K562 (cell line): ENCODE measurements around the gene SPNS2. TPM values are rescaled to one million over a fixed set of nuclear protein-coding genes. Genes with fewer than 3 reads are reported as not detected.

ENCODE experiments used
- ATAC-seq: fragments of 200-7000 bp; cut with Tn5 transposase; 3 replicates; pipeline ENCODE4 v1.9.1; 2020; ENCODE audit warnings: moderate library complexity
- BruUV-seq: library from RNA; stranded (reverse); fragments of 400-500 nt; replicated peaks from 2 replicates; lab custom pipeline; 2021; lab: Mats Ljungman, UMichigan
- CTCF ChIA-PET: fragments of 300-600 bp; formaldehyde crosslinking; extraction: SDS; loops from one replicate; lab custom pipeline; 2021; ENCODE audit warnings: low intra/inter-chr PET ratio; lab: Yijun Ruan, JAX
- POLR2A ChIA-PET: fragments of 300-600, 350-650 bp; sonication (Branson Sonifier 250); formaldehyde crosslinking; extraction: SDS; loops from one replicate; lab custom pipeline; 2021; ENCODE audit warnings: antibody characterized with exemption, inconsistent platforms; lab: Yijun Ruan, JAX
- DNase-seq, 4 experiments: peaks; one replicate each; pipeline versions ENCODE4 v3.0.0 to v3.0.0-alpha.2; 2011 to 2018; ENCODE audit warnings: low spot score in 3 of 4, mixed read lengths in 3 of 4; ENCODE audit errors: extremely low read depth in 1 of 4
- FAIRE-seq: peaks from 2 replicates; lab custom pipeline; 2011; peaks lifted over from hg19 to GRCh38; lab: Jason Lieb, UNC
- H2AFZ ChIP-seq: 2 replicates; pipeline ENCODE4 v1.6.0; 2011; ENCODE audit warnings: low read depth, low read length, control low read depth, inconsistent platforms
- H3K27ac ChIP-seq: fragments of 200-600 bp; 3 replicates; pipeline ENCODE4 v1.8.0; 2011; ENCODE audit warnings: low read depth, mild to moderate bottlenecking, control low read depth, inconsistent platforms, low read length, moderate library complexity, mixed read lengths; ENCODE audit errors: extremely low read depth
- H3K27me3 ChIP-seq, 2 experiments: fragments of 300-600 bp in 1 of 2; 2 replicates in 1 of 2; 3 replicates in 1 of 2; pipeline versions ENCODE4 v1.6.0 to v1.8.0; 2011; ENCODE audit warnings: inconsistent platforms in 2 of 2, low read length in 2 of 2, mild to moderate bottlenecking in 1 of 2, mixed read lengths in 1 of 2, moderate library complexity in 1 of 2; ENCODE audit not compliant: control insufficient read depth in 2 of 2, insufficient read depth in 2 of 2
- H3K36me3 ChIP-seq: fragments of 300-600 bp; 3 replicates; pipeline ENCODE4 v1.8.0; 2011; ENCODE audit warnings: mild to moderate bottlenecking, low read length, inconsistent platforms; ENCODE audit not compliant: control insufficient read depth, insufficient read depth
- H3K4me1 ChIP-seq, 2 experiments: fragments of 200-600 bp in 1 of 2; replicated peaks in 1 of 2; 2 replicates in 1 of 2; 3 replicates in 1 of 2; pipeline versions ENCODE4 v1.5.1 to v1.8.0; 2011; ENCODE audit warnings: inconsistent platforms in 2 of 2, low read length in 2 of 2, mild to moderate bottlenecking in 1 of 2, mixed read lengths in 1 of 2, moderate library complexity in 1 of 2; ENCODE audit not compliant: control insufficient read depth in 2 of 2, insufficient read depth in 2 of 2
- H3K4me2 ChIP-seq: 2 replicates; pipeline ENCODE4 v1.6.1; 2011; ENCODE audit warnings: low read length, control low read depth, inconsistent platforms, mixed read lengths; ENCODE audit not compliant: insufficient read depth
- H3K4me3 ChIP-seq: fragments of 200-600 bp; sonication (generic), shearing (Covaris generic); 2 replicates; pipeline ENCODE4 v1.5.1; 2016; ENCODE audit warnings: control low read depth, inconsistent platforms
- H3K79me2 ChIP-seq: fragments of 200-600 bp; 3 replicates; pipeline ENCODE4 v1.8.0; 2011; ENCODE audit warnings: low read length, inconsistent platforms; ENCODE audit not compliant: control insufficient read depth, insufficient read depth
- H3K9ac ChIP-seq, 2 experiments: 2 replicates each; pipeline versions ENCODE4 v1.6.0 to v1.6.1; 2011; ENCODE audit warnings: low read depth in 2 of 2, low read length in 2 of 2, control low read depth in 1 of 2, inconsistent platforms in 1 of 2, mild to moderate bottlenecking in 1 of 2, mixed read lengths in 1 of 2; ENCODE audit not compliant: insufficient read depth in 1 of 2
- H3K9me1 ChIP-seq: one replicate; pipeline ENCODE4 v1.6.0; 2011; ENCODE audit warnings: inconsistent platforms, mild to moderate bottlenecking, low read length, moderate library complexity; ENCODE audit not compliant: control insufficient read depth, insufficient read depth
- H3K9me3 ChIP-seq: replicated peaks from 2 replicates; pipeline ENCODE4 v1.5.1; 2011; ENCODE audit warnings: low read depth, low read length, inconsistent platforms; ENCODE audit not compliant: control insufficient read depth, insufficient read depth
- H4K20me1 ChIP-seq: replicated peaks from 2 replicates; pipeline ENCODE4 v1.6.1; 2011; ENCODE audit warnings: low read length, inconsistent platforms, mixed read lengths; ENCODE audit not compliant: control insufficient read depth, insufficient read depth
- ARID1B ChIP-seq: fragments of 450-650 bp; IDR thresholded peaks from 2 replicates; pipeline ENCODE4 v1.6.1; 2016; ENCODE audit warnings: antibody characterized with exemption, mild to moderate bottlenecking, inconsistent platforms
- ATF7 ChIP-seq: fragments of 450-650 bp; IDR thresholded peaks from 2 replicates; pipeline ENCODE4 v1.7.1; 2014; ENCODE audit warnings: mild to moderate bottlenecking, moderate library complexity
- BRD4 ChIP-seq: fragments of 200-600 bp; sonication (generic); IDR thresholded peaks from 2 replicates; pipeline ENCODE4 v1.6.1; 2017; ENCODE audit warnings: inconsistent platforms
- CBFA2T2 ChIP-seq: fragments of 450-650 bp; conservative IDR thresholded peaks from 2 replicates; pipeline ENCODE4 v1.6.1; 2017; ENCODE audit warnings: mild to moderate bottlenecking
- DMBX1 ChIP-seq: fragments of 250-450 bp; sonication (Bioruptor Pico); IDR thresholded peaks from 2 replicates; pipeline ENCODE4 v1.8.0; 2022; ENCODE audit warnings: inconsistent platforms, mild to moderate bottlenecking, moderate library complexity, borderline replicate concordance
- FIP1L1 ChIP-seq: fragments of 200-400 bp; formaldehyde crosslinking; IDR thresholded peaks from 2 replicates; pipeline ENCODE4 v1.6.1; 2018; ENCODE audit warnings: mild to moderate bottlenecking, low read depth, low read length; ENCODE audit not compliant: poor library complexity, severe bottlenecking
- FOXK2 ChIP-seq, 2 experiments: fragments of 450-650 bp; IDR thresholded peaks in 1 of 2; conservative IDR thresholded peaks in 1 of 2; 2 replicates each; pipeline ENCODE4 v1.6.1; 2016; ENCODE audit warnings: low read depth in 2 of 2, mild to moderate bottlenecking in 1 of 2
- ILK ChIP-seq: fragments of 450-650 bp; IDR thresholded peaks from 2 replicates; pipeline ENCODE4 v1.6.1; 2016; ENCODE audit warnings: missing genetic modification characterization, low read depth, mild to moderate bottlenecking, missing compliant biosample characterization, moderate library complexity, borderline replicate concordance
- KDM2B ChIP-seq: fragments of 250-450 bp; sonication (Bioruptor Pico); IDR thresholded peaks from 2 replicates; pipeline ENCODE4 v1.8.0; 2021; ENCODE audit warnings: mild to moderate bottlenecking, moderate library complexity
- MAFK ChIP-seq: IDR thresholded peaks from 2 replicates; pipeline ENCODE4 v1.6.1; 2011; ENCODE audit warnings: low read length, improper control_type of control experiment
- MEIS2 ChIP-seq: fragments of 450-650 bp; IDR thresholded peaks from 2 replicates; pipeline ENCODE4 v1.6.1; 2014; ENCODE audit warnings: mild to moderate bottlenecking; ENCODE audit not compliant: partially characterized antibody
- MYNN ChIP-seq, 2 experiments: sonication (generic); formaldehyde crosslinking in 1 of 2; IDR thresholded peaks; 2 replicates each; pipeline versions ENCODE4 v1.5.0 to v1.6.1; 2016 to 2020; ENCODE audit warnings: antibody characterized with exemption in 1 of 2, missing genetic modification reagents in 1 of 2
- NRF1 ChIP-seq, 2 experiments: fragments of 450-650 bp; IDR thresholded peaks in 1 of 2; conservative IDR thresholded peaks in 1 of 2; 2 replicates each; pipeline ENCODE4 v1.6.1; 2014; ENCODE audit warnings: mild to moderate bottlenecking in 2 of 2
- RHOXF2B ChIP-seq: fragments of 250-450 bp; sonication (Bioruptor Pico); conservative IDR thresholded peaks from 2 replicates; pipeline ENCODE4 v1.5.1; 2021
- SMAD4 ChIP-seq: fragments of 250-450 bp; sonication (Bioruptor Pico); conservative IDR thresholded peaks from 2 replicates; pipeline ENCODE4 v1.8.0; 2021; ENCODE audit warnings: inconsistent platforms, mild to moderate bottlenecking, moderate library complexity
- SMARCA4 ChIP-seq: fragments of 450-650 bp; IDR thresholded peaks from 2 replicates; pipeline ENCODE4 v1.6.1; 2016
- SRF ChIP-seq, 2 experiments: fragments of 250-450, 450-650 bp in 1 of 2; sonication (Bioruptor Pico) in 1 of 2; sonication (generic) in 1 of 2; formaldehyde crosslinking; IDR thresholded peaks; 2 replicates each; pipeline versions ENCODE4 v1.5.0 to v1.5.1; 2020 to 2022; ENCODE audit warnings: mild to moderate bottlenecking in 1 of 2, missing genetic modification reagents in 1 of 2
- SUPT5H ChIP-seq: fragments of 450-650 bp; IDR thresholded peaks from 2 replicates; pipeline ENCODE4 v1.6.1; 2016
- TAL1 ChIP-seq: fragments of 450-650 bp; IDR thresholded peaks from 2 replicates; pipeline ENCODE4 v1.6.1; 2016; ENCODE audit warnings: mild to moderate bottlenecking
- TCF3 ChIP-seq: sonication (generic); formaldehyde crosslinking; IDR thresholded peaks from 2 replicates; pipeline ENCODE4 v1.4.0; 2020; ENCODE audit warnings: mild to moderate bottlenecking, missing genetic modification reagents
- WGBS: fragments of 100-300 bp; shearing (Covaris generic); methylation state at CpG from one replicate; pipeline ENCODE4 v1.1.6; 2016; ENCODE audit warnings: low coverage, mixed read lengths; ENCODE audit not compliant: insufficient coverage; ENCODE audit errors: missing lambda C conversion rate; 5-methylcytosine and 5-hydroxymethylcytosine counted together
- in situ Hi-C: fragments of 300-500 bp; cut with MboI; formaldehyde crosslinking; loops from 4 replicates; pipeline ENCODE4 v1.15.0; 2018; ENCODE audit warnings: inconsistent platforms, mixed read lengths
- intact Hi-C: fragments of 100-400 bp; cut with micrococcal nuclease; formaldehyde crosslinking; loops from 2 replicates; pipeline ENCODE4 v1.14.2; 2022
- polyA plus RNA-seq, 8 experiments: library from polyadenylated mRNA; depleted of rRNA in 4 of 8; stranded (reverse) in 5 of 8; unstranded in 3 of 8; fragments of >200 nt; fragmentation: Nextera tagmentation in 2 of 8; fragmentation: Illumina TruSeq in 1 of 8; extraction: Ambion mirVana in 2 of 8; extraction: Trizol in 1 of 8; gene quantifications; 2 replicates each; pipeline versions ENCODE4 v1.2.1 to v1.2.3, GENCODE V29; 2011 to 2014; ENCODE audit warnings: inconsistent platforms in 1 of 8, missing spikeins in 1 of 8
- total RNA-seq, 7 experiments: library from RNA; depleted of rRNA in 6 of 7; stranded (reverse); fragments of >200 nt in 6 of 7; fragmentation: Illumina TruSeq in 2 of 7; extraction: Trizol in 2 of 7; gene quantifications; 2 replicates each; pipeline versions ENCODE4 v1.2.1 to v1.2.3, GENCODE V29; 2011 to 2021; ENCODE audit warnings: low replicate concordance in 1 of 7
- TF ChIP-seq, protein P1 (sequence below): fragments of 450-650 bp; formaldehyde crosslinking; IDR thresholded peaks from 2 replicates; pipeline ENCODE4 v1.4.0; 2020; ENCODE audit warnings: mild to moderate bottlenecking
- TF ChIP-seq, protein P2 (sequence below): fragments of 450-650 bp; formaldehyde crosslinking; conservative IDR thresholded peaks from 2 replicates; pipeline ENCODE4 v1.4.0; 2022; ENCODE audit warnings: mild to moderate bottlenecking, missing genetic modification characterization

The SPNS2 gene
- total and polyA plus RNA-seq, 9 of the 15 experiments (the other 6 are each of a cell fraction or from before 2014, with no cell fraction given), result 0.06 TPM; not detected in 8

DNA sequence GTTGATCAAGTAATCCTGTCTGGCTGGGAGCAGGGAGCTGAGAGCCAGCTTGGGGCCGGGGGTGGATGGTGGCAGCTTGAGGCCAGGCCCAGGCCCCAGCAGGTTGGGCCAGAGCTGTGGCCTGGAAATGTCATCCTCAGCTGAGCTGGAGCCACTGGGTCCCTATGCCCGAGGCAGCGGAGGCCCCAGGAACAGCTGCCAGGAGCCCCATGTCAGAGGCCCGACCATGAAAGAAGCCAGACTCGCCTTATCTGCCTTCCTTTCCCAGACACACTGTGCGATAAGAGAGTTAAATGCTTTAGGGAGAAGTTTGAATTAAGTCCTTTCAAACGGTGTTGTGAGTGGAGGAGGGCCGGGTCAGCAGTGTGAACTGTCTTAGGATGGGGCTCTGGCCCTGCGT, 89.1 kb downstream of the SPNS2 start:
- no TSS peak for BruUV-seq
- H3K27me3 ChIP-seq, result peaks cover 7 to 79% of the 10 kb centered on the region in 2 experiments; a peak in 4 of 5 replicates
- H3K9me3 ChIP-seq, result no peaks in the 10 kb centered on the region
- ChIA-PET CTCF (no interaction called here), POLR2A (interaction anchor here (0.5 to 1.1 kb wide), 2 partner anchors 10 to 71 kb away, joined by 3 to 4 read pairs; no protein-coding TSS in a partner anchor)
- H3K9ac ChIP-seq, result peak overlapping the region in 1 of 2 experiments; percentile 50; a peak in 1 of 4 replicates
- H2AFZ ChIP-seq, result no peak overlapping the region
- ATAC-seq, result peak; percentile 51
- in situ Hi-C loops, result no loop called here
- H3K4me2 ChIP-seq, result no peak overlapping the region
- 3% methylated on average over 5 of the region's 9 CpGs for WGBS
- H3K36me3 ChIP-seq, result no peaks in the 10 kb centered on the region
- no peaks in the 10 kb centered on the region for H3K79me2 ChIP-seq
- FAIRE-seq, result no peak
- no peaks in the 10 kb centered on the region for H3K9me1 ChIP-seq
- H3K4me1 ChIP-seq, result peaks cover 6 to 25% of the 10 kb centered on the region in 2 experiments; a peak in 4 of 5 replicates
- peak in 1 of 4 experiments; percentile 40 for DNase-seq
- no peak overlapping the region for H3K27ac ChIP-seq
- no peak overlapping the region for H3K4me3 ChIP-seq
- peaks cover 7% of the 10 kb centered on the region; the same call in 1 of the 2 replicates for H4K20me1 ChIP-seq
- intact Hi-C loops, result no loop called here
- TF ChIP-seq KDM2B (CRISPR knock-in tag) (no peak), MEIS2 (peak; percentile 83), SUPT5H (no peak), NRF1 (conservative IDR thresholded peaks at IDR 0.05 in 1 of 2, IDR thresholded peaks at IDR 0.05 in 1 of 2) (no peak), SRF (CRISPR knock-in tag; IDR thresholded peaks at IDR 0.05) (no peak), BRD4 (no peak), FIP1L1 (no peak), TCF3 (peak; percentile 56), FOXK2 (conservative IDR thresholded peaks at IDR 0.05 in 1 of 2, IDR thresholded peaks at IDR 0.05 in 1 of 2; ENCODE audit: low read depth in 2 of 2) (no peak), MYNN (IDR thresholded peaks at IDR 0.05) (no peak), MYNN (CRISPR knock-in tag; IDR thresholded peaks at IDR 0.05) (no peak), SMARCA4 (no peak), DMBX1 (CRISPR knock-in tag) (no peak; the same call in 1 of the 2 replicates), SMAD4 (CRISPR knock-in tag) (peak; percentile 55), ATF7 (no peak), RHOXF2B (CRISPR knock-in tag) (no peak), CBFA2T2 (peak; percentile 69), MAFK (no peak), ILK (tag) (no peak), TAL1 (peak; percentile 54), ARID1B (peak; percentile 56; the same call in 1 of the 2 replicates)
- TF ChIP-seq, protein P1, sequence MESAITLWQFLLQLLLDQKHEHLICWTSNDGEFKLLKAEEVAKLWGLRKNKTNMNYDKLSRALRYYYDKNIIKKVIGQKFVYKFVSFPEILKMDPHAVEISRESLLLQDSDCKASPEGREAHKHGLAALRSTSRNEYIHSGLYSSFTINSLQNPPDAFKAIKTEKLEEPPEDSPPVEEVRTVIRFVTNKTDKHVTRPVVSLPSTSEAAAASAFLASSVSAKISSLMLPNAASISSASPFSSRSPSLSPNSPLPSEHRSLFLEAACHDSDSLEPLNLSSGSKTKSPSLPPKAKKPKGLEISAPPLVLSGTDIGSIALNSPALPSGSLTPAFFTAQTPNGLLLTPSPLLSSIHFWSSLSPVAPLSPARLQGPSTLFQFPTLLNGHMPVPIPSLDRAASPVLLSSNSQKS (CRISPR knock-in tag), result no peak
- TF ChIP-seq, protein P2, sequence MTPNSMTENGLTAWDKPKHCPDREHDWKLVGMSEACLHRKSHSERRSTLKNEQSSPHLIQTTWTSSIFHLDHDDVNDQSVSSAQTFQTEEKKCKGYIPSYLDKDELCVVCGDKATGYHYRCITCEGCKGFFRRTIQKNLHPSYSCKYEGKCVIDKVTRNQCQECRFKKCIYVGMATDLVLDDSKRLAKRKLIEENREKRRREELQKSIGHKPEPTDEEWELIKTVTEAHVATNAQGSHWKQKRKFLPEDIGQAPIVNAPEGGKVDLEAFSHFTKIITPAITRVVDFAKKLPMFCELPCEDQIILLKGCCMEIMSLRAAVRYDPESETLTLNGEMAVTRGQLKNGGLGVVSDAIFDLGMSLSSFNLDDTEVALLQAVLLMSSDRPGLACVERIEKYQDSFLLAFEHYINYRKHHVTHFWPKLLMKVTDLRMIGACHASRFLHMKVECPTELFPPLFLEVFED (CRISPR knock-in tag), result no peak
